ENCODE results near the gene ATP2B2. TPM values are rescaled to one million over a fixed set of nuclear protein-coding genes. Genes with fewer than 3 reads are reported as not detected.

ATP2B2 gene
- total and polyA plus RNA-seq, 9 of the 15 experiments (the other 6 are each of a cell fraction or from before 2014, with no cell fraction given), result 0.06 TPM; not detected in 8

GRCh38 chr3:10447110-10447509, 58.3 kb downstream of the ATP2B2 start (continued):
- TF ChIP-seq RREB1 (CRISPR knock-in tag; IDR thresholded peaks at IDR 0.05) (no peak), KLF1 (tag; IDR thresholded peaks at IDR 0.05) (no peak), NFYB (IDR thresholded peaks at IDR 0.05; ENCODE audit: extremely low read depth, insufficient read length) (no peak), PHB2 (IDR thresholded peaks at IDR 0.05; ENCODE audit: low read depth) (no peak), ELK1 (CRISPR knock-in tag; IDR thresholded peaks at IDR 0.05) (no peak), GTF3C2 (IDR thresholded peaks at IDR 0.05; ENCODE audit: borderline replicate concordance, extremely low read depth, insufficient read length) (no peak)
